HepG2 (cell line): ENCODE data around the gene POLDIP3. TPM values are rescaled to one million over a fixed set of nuclear protein-coding genes. Genes with fewer than 3 reads are reported as not detected.

Experiments
- ATAC-seq: fragments of 200-7000 bp; cut with Tn5 transposase; 3 replicates; pipeline ENCODE4 v1.9.1; 2020; ENCODE audit warnings: mild to moderate bottlenecking, moderate library complexity
- BruUV-seq: library from RNA; stranded (reverse); fragments of 400-500 nt; replicated peaks from 2 replicates; lab custom pipeline; 2021; lab: Mats Ljungman, UMichigan
- CTCF ChIA-PET: fragments of 300-600 bp; formaldehyde crosslinking; extraction: SDS; loops from one replicate; lab custom pipeline; 2021; ENCODE audit warnings: low total read pairs, inconsistent platforms, low intra/inter-chr PET ratio; lab: Yijun Ruan, JAX
- POLR2A ChIA-PET: fragments of 350-600 bp; sonication (Branson Sonifier 250); formaldehyde crosslinking; loops from one replicate; lab custom pipeline; 2020; ENCODE audit warnings: antibody characterized with exemption, inconsistent platforms; lab: Yijun Ruan, JAX
- DNase-seq: peaks from one replicate; pipeline ENCODE4 v3.0.0-alpha.2; 2015; ENCODE audit warnings: low spot score
- FAIRE-seq: peaks from 3 replicates; lab custom pipeline; 2011; peaks lifted over from hg19 to GRCh38; lab: Jason Lieb, UNC
- H2AFZ ChIP-seq: one replicate; pipeline ENCODE4 v1.6.1; 2011; ENCODE audit warnings: low read length, inconsistent platforms
- H3K27ac ChIP-seq: fragments of 300-600 bp; 3 replicates; pipeline ENCODE4 v1.8.0; 2011; ENCODE audit warnings: mixed run types, mild to moderate bottlenecking, mixed read lengths, low read length, inconsistent platforms; ENCODE audit not compliant: insufficient read depth; ENCODE audit errors: extremely low read length
- H3K27me3 ChIP-seq, 2 experiments: fragments of 200-600 bp in 1 of 2; 2 replicates in 1 of 2; 3 replicates in 1 of 2; pipeline versions ENCODE4 v1.6.0 to v1.8.0; 2011; ENCODE audit warnings: low read length in 2 of 2, mild to moderate bottlenecking in 2 of 2, moderate library complexity in 2 of 2, inconsistent platforms in 1 of 2; ENCODE audit not compliant: insufficient read depth in 2 of 2, control insufficient read depth in 1 of 2
- H3K36me3 ChIP-seq, 2 experiments: fragments of 200-600 bp in 1 of 2; replicated peaks in 1 of 2; 2 replicates in 1 of 2; 3 replicates in 1 of 2; pipeline versions ENCODE4 v1.5.1 to v1.8.0; 2011; ENCODE audit warnings: low read length in 2 of 2, inconsistent platforms in 1 of 2; ENCODE audit not compliant: insufficient read depth in 2 of 2, control insufficient read depth in 1 of 2
- H3K4me1 ChIP-seq: 2 replicates; pipeline ENCODE4 v1.5.1; 2012; ENCODE audit warnings: low read length, inconsistent platforms; ENCODE audit not compliant: insufficient read depth
- H3K4me2 ChIP-seq: 2 replicates; pipeline ENCODE4 v1.6.0; 2011; ENCODE audit warnings: low read depth, low read length, inconsistent platforms
- H3K4me3 ChIP-seq, 3 experiments: fragments of 200-600 bp in 1 of 3; sonication (generic), shearing (Covaris generic) in 1 of 3; replicated peaks in 1 of 3; 2 replicates each; pipeline ENCODE4 v1.5.1; 2011 to 2016; ENCODE audit warnings: low read length in 3 of 3, inconsistent platforms in 2 of 3, low read depth in 2 of 3, mild to moderate bottlenecking in 2 of 3, control low read depth in 1 of 3, mixed read lengths in 1 of 3; ENCODE audit not compliant: insufficient read depth in 1 of 3
- H3K79me2 ChIP-seq: one replicate; pipeline ENCODE4 v1.6.1; 2011; ENCODE audit warnings: low read length, inconsistent platforms; ENCODE audit not compliant: insufficient read depth
- H3K9ac ChIP-seq: 2 replicates; pipeline ENCODE4 v1.6.0; 2011; ENCODE audit warnings: mild to moderate bottlenecking, low read depth, low read length, inconsistent platforms; ENCODE audit not compliant: insufficient read depth
- H3K9me3 ChIP-seq: 2 replicates; pipeline ENCODE4 v1.5.1; 2012; ENCODE audit warnings: mild to moderate bottlenecking, low read length
- H4K20me1 ChIP-seq: 2 replicates; pipeline ENCODE4 v1.6.0; 2011; ENCODE audit warnings: inconsistent platforms, mild to moderate bottlenecking, low read length, moderate library complexity; ENCODE audit not compliant: insufficient read depth
- POLR2AphosphoS2 ChIP-seq: IDR thresholded peaks from 2 replicates; pipeline ENCODE4 v1.6.1; 2011; ENCODE audit warnings: low read depth, low read length, improper control_type of control experiment
- SP4 ChIP-seq: sonication (generic); formaldehyde crosslinking; IDR thresholded peaks from 2 replicates; pipeline ENCODE4 v1.8.1; 2023; ENCODE audit warnings: mild to moderate bottlenecking, missing genetic modification reagents
- ZEB1 ChIP-seq: IDR thresholded peaks from 2 replicates; pipeline ENCODE4 v1.6.1; 2012; ENCODE audit warnings: mild to moderate bottlenecking, low read depth, inconsistent platforms; ENCODE audit not compliant: insufficient replicate concordance
- ZNF512B ChIP-seq: sonication (generic); formaldehyde crosslinking; IDR thresholded peaks from 2 replicates; pipeline ENCODE4 v1.5.1; 2020; ENCODE audit warnings: missing genetic modification reagents, mild to moderate bottlenecking, borderline replicate concordance
- WGBS: methylation state at CpG from one replicate; pipeline ENCODE4 v1.1.6; 2017; ENCODE audit warnings: low lambda C conversion rate; 5-methylcytosine and 5-hydroxymethylcytosine counted together
- in situ Hi-C: cut with HindIII; loops from 2 replicates; pipeline ENCODE4 v1.10.0; 2017; ENCODE audit warnings: low pct_unique_long_range_greater_than_20kb; ENCODE audit not compliant: extremely low pct_ligation_motif_present
- intact Hi-C: fragments of 100-400 bp; cut with micrococcal nuclease; formaldehyde crosslinking; loops from one replicate; pipeline ENCODE4 v1.10.0; 2022; ENCODE audit not compliant: unreplicated experiment
- polyA plus RNA-seq, 8 experiments: library from polyadenylated mRNA; depleted of rRNA in 3 of 8; stranded (reverse) in 7 of 8; unstranded in 1 of 8; fragments of >200 nt; fragmentation: Illumina TruSeq in 4 of 8; extraction: Trizol in 4 of 8; gene quantifications; 2 replicates each; pipeline versions ENCODE4 v1.2.1 to v1.2.3, GENCODE V29; 2011 to 2016; ENCODE audit warnings: low read depth in 4 of 8, missing spikeins in 1 of 8, mixed read lengths in 1 of 8; ENCODE audit not compliant: insufficient read depth in 1 of 8
- total RNA-seq, 5 experiments: library from RNA; depleted of rRNA; stranded (reverse); fragments of >200 nt; fragmentation: Illumina TruSeq; extraction: Trizol; gene quantifications; 2 replicates each; pipeline ENCODE4 v1.2.3, GENCODE V29; 2016; ENCODE audit warnings: low read depth in 1 of 5
- TF ChIP-seq, protein P1 (sequence below): sonication (generic); formaldehyde crosslinking; IDR thresholded peaks from 2 replicates; pipeline ENCODE4 v1.9.0; 2021; ENCODE audit warnings: missing genetic modification reagents, borderline replicate concordance

Gene POLDIP3
- total and polyA plus RNA-seq, 2 of the 13 experiments (the other 11 are each of a cell fraction or from before 2014, with no cell fraction given), result 45.8 to 47.4 TPM

DNA sequence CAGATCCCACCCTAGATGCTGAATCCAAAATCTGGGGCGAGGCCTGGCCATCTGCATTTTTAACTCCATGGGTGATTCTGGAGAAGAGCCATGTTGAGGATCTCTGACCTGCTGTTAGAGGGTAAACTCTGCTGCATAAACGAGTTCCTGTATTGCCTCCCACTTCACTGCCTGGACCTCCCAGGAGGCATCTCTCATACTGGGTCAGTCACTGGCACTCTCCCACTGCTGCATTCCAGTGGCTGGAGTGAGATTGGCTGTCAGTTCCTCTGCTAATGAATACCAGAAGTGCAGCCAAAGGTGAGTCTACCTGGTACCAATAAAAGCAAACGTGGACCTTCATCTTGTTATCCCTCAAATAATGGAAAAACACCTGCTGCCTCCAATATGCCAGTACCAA lies 10.3 kb downstream of the POLDIP3 start:
- Histone ChIP-seq H4K20me1 (peaks cover 15% of the 10 kb centered on the region; the same call in 1 of the 2 replicates), H3K79me2 (peaks cover 59% of the 10 kb centered on the region), H3K27ac (no peak overlapping the region), H3K4me2 (no peak overlapping the region), H3K4me1 (peaks cover 78% of the 10 kb centered on the region), H3K9me3 (no peaks in the 10 kb centered on the region), H3K9ac (no peak overlapping the region), H3K36me3 (peaks cover 16 to 54% of the 10 kb centered on the region in 2 experiments), H3K4me3 (no peak overlapping the region), H3K27me3 (no peaks in the 10 kb centered on the region), H2AFZ (no peak overlapping the region)
- WGBS, result 45% methylated on average over 1 of the region's 3 CpGs
- no peak for DNase-seq
- POLR2A ChIA-PET, result interaction anchor here (1.3 kb wide), 1 partner anchor 10 kb away, joined by 3 read pairs; the partner anchor contains the start of gene POLDIP3
- TF ChIP-seq ZEB1, result peak; percentile 51
- no peak for TF ChIP-seq ZNF512B (CRISPR knock-in tag)
- intact Hi-C loops (no loop called here), in situ Hi-C loops (no loop called here)
- ATAC-seq, result peak; percentile 48
- BruUV-seq, result no TSS peak
- CTCF ChIA-PET, result no interaction called here
- FAIRE-seq, result no peak

DNA sequence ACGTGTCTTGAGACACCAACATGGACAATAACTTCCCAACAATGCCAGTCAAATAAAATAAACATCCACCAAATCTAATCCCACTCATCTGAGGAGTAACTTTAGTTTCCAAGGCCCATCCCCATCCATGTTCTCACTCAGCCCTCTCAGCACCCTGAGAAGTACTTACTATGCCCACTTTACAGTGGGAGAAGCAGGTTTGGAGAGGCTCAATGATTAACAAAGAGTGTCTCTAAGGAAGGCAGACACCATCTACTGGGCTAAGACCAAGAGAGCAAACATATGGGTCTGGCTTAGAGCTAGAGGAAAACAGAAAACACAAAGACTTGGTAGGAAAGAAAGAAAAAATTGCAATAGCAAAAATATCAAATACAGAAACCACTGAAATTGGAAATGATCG lies 11.3 kb downstream of the POLDIP3 start:
- H2AFZ ChIP-seq, result no peak overlapping the region
- 0 out of 2 replicates have a peak, but pooled peaks have one; percentile 21 for TF ChIP-seq POLR2AphosphoS2
- TF ChIP-seq SP4 (CRISPR knock-in tag), result no peak
- TF ChIP-seq, protein P1, sequence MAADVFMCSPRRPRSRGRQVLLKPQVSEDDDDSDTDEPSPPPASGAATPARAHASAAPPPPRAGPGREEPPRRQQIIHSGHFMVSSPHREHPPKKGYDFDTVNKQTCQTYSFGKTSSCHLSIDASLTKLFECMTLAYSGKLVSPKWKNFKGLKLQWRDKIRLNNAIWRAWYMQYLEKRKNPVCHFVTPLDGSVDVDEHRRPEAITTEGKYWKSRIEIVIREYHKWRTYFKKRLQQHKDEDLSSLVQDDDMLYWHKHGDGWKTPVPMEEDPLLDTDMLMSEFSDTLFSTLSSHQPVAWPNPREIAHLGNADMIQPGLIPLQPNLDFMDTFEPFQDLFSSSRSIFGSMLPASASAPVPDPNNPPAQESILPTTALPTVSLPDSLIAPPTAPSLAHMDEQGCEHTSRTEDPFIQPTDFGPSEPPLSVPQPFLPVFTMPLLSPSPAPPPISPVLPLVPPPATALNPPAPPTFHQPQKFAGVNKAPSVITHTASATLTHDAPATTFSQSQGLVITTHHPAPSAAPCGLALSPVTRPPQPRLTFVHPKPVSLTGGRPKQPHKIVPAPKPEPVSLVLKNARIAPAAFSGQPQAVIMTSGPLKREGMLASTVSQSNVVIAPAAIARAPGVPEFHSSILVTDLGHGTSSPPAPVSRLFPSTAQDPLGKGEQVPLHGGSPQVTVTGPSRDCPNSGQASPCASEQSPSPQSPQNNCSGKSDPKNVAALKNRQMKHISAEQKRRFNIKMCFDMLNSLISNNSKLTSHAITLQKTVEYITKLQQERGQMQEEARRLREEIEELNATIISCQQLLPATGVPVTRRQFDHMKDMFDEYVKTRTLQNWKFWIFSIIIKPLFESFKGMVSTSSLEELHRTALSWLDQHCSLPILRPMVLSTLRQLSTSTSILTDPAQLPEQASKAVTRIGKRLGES (CRISPR knock-in tag), result no peak
- H3K4me2 ChIP-seq, result no peak overlapping the region
- in situ Hi-C loops (no loop called here), intact Hi-C loops (no loop called here)
- H3K9me3 ChIP-seq, result no peaks in the 10 kb centered on the region
- FAIRE-seq (no peak), ATAC-seq (no peak), DNase-seq (no peak)
- no peaks in the 10 kb centered on the region for H3K27me3 ChIP-seq
- BruUV-seq, result no TSS peak
- H3K79me2 ChIP-seq, result peaks cover 55% of the 10 kb centered on the region
- no peak overlapping the region for H3K4me3 ChIP-seq
- CTCF ChIA-PET, result no interaction called here
- H3K9ac ChIP-seq, result no peak overlapping the region
- peaks cover 17 to 54% of the 10 kb centered on the region in 2 experiments for H3K36me3 ChIP-seq
- POLR2A ChIA-PET, result interaction anchor here (1.3 kb wide), 1 partner anchor 11 kb away, joined by 3 read pairs; the partner anchor contains the start of gene POLDIP3
- H3K27ac ChIP-seq, result peak overlapping the region; percentile 93
- 90% methylated on average over 2 of the region's 2 CpGs for WGBS
- peaks cover 5% of the 10 kb centered on the region; the same call in 1 of the 2 replicates for H4K20me1 ChIP-seq
- H3K4me1 ChIP-seq, result peaks cover 68% of the 10 kb centered on the region
